Mononuclear cell (primary cell): ENCODE data around the gene SULT1C4. TPM values are rescaled to one million over a fixed set of nuclear protein-coding genes. Genes with fewer than 3 reads are reported as not detected.
"Not testable (repeated sequence)": the region's sequence is repeated elsewhere in the genome, so short reads cannot be mapped to it uniquely, and the experiment has no call there.

ENCODE experiments used
- H3K27me3 ChIP-seq: 2 replicates; pipeline ENCODE4 v1.6.0; 2011; ENCODE audit warnings: low read length, control low read depth; ENCODE audit not compliant: insufficient read depth
- H3K4me1 ChIP-seq: 2 replicates; pipeline ENCODE4 v1.5.1; 2011; ENCODE audit warnings: mild to moderate bottlenecking, low read length, control low read depth; ENCODE audit not compliant: insufficient read depth
- H3K4me3 ChIP-seq: 2 replicates; pipeline ENCODE4 v1.5.1; 2011; ENCODE audit warnings: mild to moderate bottlenecking, low read length, moderate library complexity
- H3K9me3 ChIP-seq: 2 replicates; pipeline ENCODE4 v1.5.1; 2011; ENCODE audit warnings: low read depth, mild to moderate bottlenecking, control low read depth, low read length
- total RNA-seq: library from RNA; depleted of rRNA; stranded (reverse); fragments of >200 nt; gene quantifications from one replicate; pipeline ENCODE4 v1.2.3, GENCODE V29; 2012

SULT1C4 gene
- total RNA-seq: 0.21 TPM

GRCh38 chr2:108377815-108378630 is at the start of gene SULT1C4:
Gene SULT1C4, plus strand, starts transcription at chr2:108377954. Its CDS starts 384 bp downstream, at chr2:108378338.
- Histone ChIP-seq H3K4me1 (peaks cover 5% of the 10 kb centered on the region), H3K9me3 (no peaks in the 10 kb centered on the region), H3K27me3 (no peaks in the 10 kb centered on the region), H3K4me3 (peak within 1 kb of the TSS; percentile 10)

GRCh38 chr2:108329771-108330170 is 48.0 kb upstream of the SULT1C4 start:
- Histone ChIP-seq H3K4me1 (no peaks in the 10 kb centered on the region), H3K27me3 (no peaks in the 10 kb centered on the region), H3K4me3 (no peak overlapping the region), H3K9me3 (no peaks in the 10 kb centered on the region)

DNA sequence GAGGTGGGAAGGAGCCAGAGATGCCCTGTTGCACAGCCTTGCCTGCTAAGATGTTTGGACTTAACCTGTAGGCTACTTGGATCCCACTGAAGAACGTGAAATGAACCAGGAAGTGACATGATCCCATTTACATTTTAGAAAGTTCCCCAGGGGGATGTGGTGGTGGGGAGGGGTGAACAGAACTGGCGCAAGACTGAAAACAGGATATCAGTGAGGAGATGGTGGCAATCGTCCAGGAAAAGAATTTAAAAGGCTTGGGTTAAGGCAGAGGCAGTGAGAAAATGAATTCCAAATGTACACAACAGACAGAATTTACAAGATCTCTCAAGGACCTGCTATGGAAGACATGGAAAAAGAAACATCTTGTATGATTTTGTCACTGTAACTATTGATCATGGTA is 46.8 kb upstream of the SULT1C4 start:
- Histone ChIP-seq H3K27me3 (no peaks in the 10 kb centered on the region), H3K9me3 (no peaks in the 10 kb centered on the region), H3K4me1 (no peaks in the 10 kb centered on the region), H3K4me3 (no peak overlapping the region)

GRCh38 chr2:108345951-108346350 is 31.8 kb upstream of the SULT1C4 start:
- no peaks in the 10 kb centered on the region for H3K27me3 ChIP-seq
- H3K9me3 ChIP-seq: no peaks in the 10 kb centered on the region
- H3K4me3 ChIP-seq: no peak overlapping the region
- H3K4me1 ChIP-seq: no peaks in the 10 kb centered on the region

- Histone ChIP-seq H3K9me3 (no peaks in the 10 kb centered on the region), H3K4me1 (no peaks in the 10 kb centered on the region), H3K4me3 (no peak overlapping the region), H3K27me3 (no peaks in the 10 kb centered on the region)
These were observed 30.9 kb upstream of the SULT1C4 start for GRCh38 chr2:108346827-108347226.

DNA sequence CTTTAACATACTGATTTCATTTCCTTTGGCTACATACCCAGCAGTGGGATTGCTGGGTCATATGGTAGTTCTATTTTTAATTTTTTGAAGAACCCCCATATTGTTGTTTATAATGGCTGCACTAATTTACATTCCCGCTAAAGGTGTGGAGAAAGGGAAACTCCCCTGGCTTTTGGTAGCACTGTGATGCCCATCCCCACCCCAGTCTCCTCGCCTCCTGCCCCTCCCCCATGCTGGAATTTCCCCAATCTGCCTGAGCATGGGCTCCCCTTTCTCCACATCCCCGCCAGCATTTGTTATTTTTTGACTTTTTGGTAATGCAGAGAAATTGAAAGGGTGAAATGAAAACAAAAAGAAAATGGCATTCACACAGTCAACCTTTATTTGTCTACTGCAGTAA is 30.0 kb upstream of the SULT1C4 start:
- H3K27me3 ChIP-seq: no peaks in the 10 kb centered on the region
- H3K9me3 ChIP-seq: no peaks in the 10 kb centered on the region
- H3K4me3 ChIP-seq: no peak overlapping the region
- no peaks in the 10 kb centered on the region for H3K4me1 ChIP-seq

GRCh38 chr2:108348816-108349570 is 28.8 kb upstream of the SULT1C4 start:
- H3K4me3 ChIP-seq: no peak overlapping the region
- H3K27me3 ChIP-seq: no peaks in the 10 kb centered on the region
- no peaks in the 10 kb centered on the region for H3K9me3 ChIP-seq
- H3K4me1 ChIP-seq: no peaks in the 10 kb centered on the region

- Histone ChIP-seq H3K4me3 (no peak overlapping the region), H3K9me3 (no peaks in the 10 kb centered on the region), H3K4me1 (peaks cover 3% of the 10 kb centered on the region), H3K27me3 (no peaks in the 10 kb centered on the region)
These were observed 28.2 kb upstream of the SULT1C4 start for GRCh38 chr2:108349571-108349928.

DNA sequence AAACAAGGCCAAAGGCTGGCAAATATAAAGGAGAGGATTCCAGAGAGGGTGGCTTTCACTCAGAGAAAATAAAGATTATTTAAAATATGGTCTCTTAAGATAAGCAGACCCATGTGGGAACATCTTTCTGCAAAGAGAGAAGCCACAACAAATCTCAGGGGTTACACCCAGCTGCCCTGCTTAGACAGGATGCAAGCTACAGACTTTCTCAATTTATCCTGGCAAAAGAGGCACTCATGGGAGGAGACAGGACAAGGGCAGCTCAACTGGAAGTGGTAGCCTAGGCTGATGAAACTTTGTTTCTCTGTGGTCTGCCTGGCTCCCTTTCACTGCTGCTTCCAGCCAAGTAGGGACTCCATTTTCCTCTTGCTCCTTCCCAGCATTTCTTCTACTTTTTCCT is 25.9 kb upstream of the SULT1C4 start:
- Histone ChIP-seq H3K4me1 (peaks cover 6% of the 10 kb centered on the region), H3K9me3 (no peaks in the 10 kb centered on the region), H3K27me3 (no peaks in the 10 kb centered on the region), H3K4me3 (no peak overlapping the region)

- Histone ChIP-seq H3K4me3 (no peak overlapping the region), H3K27me3 (no peaks in the 10 kb centered on the region), H3K4me1 (peaks cover 6% of the 10 kb centered on the region), H3K9me3 (no peaks in the 10 kb centered on the region)
These were observed 23.6 kb upstream of the SULT1C4 start for GRCh38 chr2:108354136-108354535.

DNA sequence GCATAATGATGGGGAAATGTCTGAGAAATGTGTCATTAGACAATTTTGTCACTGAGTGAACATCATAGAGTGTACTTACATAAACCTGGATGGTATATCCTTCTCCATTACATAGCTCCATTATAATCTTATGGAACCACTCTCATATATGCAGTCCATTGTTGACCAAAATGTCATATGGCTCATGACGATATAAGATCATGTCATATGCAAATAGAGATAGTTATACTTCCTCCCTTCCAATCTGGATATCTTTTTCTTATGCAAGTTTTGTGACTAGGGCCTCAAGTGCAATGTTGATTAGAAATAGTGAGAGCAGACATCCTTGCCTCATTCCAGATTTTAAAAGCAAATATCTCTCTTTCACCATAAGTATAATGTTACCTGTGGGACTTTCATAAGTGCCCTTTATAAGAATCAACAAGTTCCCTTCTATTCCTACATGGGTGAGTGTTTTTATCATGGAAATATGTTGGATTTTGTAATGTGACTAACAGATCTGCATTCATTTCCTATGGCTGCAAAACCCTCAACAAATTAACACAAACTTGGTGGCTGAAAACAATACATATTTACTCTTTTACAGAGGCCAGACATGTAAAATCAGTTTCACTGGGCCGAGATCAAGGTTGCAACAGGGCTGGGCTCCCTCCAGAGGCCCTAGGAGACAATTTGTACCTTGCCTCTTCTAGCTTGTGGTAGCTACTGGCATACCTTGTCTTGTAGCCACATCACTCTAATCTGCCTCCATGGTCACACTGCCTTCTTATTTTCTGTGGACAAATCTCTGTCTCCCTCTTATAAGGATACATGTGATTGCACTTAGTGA is 21.6 kb upstream of the SULT1C4 start:
- Histone ChIP-seq H3K4me1 (peaks cover 6% of the 10 kb centered on the region), H3K27me3 (no peaks in the 10 kb centered on the region), H3K4me3 (no peak overlapping the region), H3K9me3 (no peaks in the 10 kb centered on the region)

DNA sequence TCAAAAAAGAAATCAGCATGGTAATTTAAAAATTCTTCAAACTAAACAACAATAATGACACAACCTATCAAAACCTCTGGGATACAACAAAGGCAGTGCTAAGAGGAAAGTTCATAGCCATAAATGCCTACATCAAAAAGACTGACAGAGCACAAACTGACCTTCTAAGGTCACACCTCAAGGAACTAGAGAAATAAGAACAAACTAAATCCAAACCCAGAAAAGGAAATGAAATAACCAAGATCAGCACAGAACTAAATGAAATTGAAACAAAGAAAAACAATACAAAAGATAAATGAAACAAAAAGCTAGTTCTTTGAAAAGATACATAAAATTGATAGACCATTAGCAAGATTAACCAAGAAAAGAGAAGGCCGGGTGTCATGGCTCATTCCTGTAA is 18.4 kb upstream of the SULT1C4 start:
- not testable (repeated sequence) for H3K4me3 ChIP-seq, H3K27me3 ChIP-seq, H3K9me3 ChIP-seq
- peaks cover 11% of the 10 kb centered on the region for H3K4me1 ChIP-seq

DNA sequence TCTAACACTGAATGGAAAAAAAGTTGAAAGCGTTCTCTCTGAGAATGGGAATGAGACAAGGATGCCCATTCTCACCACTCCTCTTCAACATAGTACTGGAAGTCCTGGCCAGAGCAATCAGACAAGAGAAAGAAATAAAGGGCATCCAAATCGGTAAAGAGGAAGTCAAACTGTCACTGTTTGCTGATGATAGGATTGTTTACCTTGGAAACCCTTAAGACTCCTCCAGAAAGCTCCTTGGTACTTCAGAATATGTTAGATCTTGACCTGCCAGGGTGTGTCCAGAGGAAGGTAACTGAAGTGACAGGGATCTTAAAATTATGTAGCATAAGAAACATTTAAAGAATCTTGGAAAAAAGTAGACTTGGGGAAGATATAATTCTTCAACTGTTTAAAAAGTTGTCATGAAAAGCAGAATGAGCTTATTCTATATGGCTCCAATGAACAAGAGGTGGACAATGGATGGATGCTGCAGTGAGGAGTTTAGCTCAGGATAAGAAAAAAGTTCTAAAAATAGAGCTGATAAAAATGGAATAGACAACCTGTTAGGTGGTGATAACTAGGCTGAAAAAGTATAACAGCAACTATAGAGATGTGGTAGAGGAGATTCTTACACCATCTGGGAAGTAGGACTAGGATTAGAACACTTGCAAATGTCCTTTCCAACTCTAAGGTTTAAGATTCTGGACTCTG is 16.8 kb upstream of the SULT1C4 start:
- Histone ChIP-seq H3K4me3 (no peak overlapping the region), H3K27me3 (no peaks in the 10 kb centered on the region), H3K9me3 (no peaks in the 10 kb centered on the region)

GRCh38 chr2:108363024-108363907 is 14.5 kb upstream of the SULT1C4 start:
- H3K4me3 ChIP-seq: no peak overlapping the region
- H3K9me3 ChIP-seq: no peaks in the 10 kb centered on the region
- no peaks in the 10 kb centered on the region for H3K27me3 ChIP-seq
- peaks cover 7% of the 10 kb centered on the region for H3K4me1 ChIP-seq

More for the DNA sequence above, 16.8 kb upstream of the SULT1C4 start:
- peaks cover 7% of the 10 kb centered on the region for H3K4me1 ChIP-seq
